Right lobe of liver (tissue), 6 donors: ENCODE results near the gene SNX9. TPM values are rescaled to one million over a fixed set of nuclear protein-coding genes. Genes with fewer than 3 reads are reported as not detected.
"Not testable (repeated sequence)": the region's sequence is repeated elsewhere in the genome, so short reads cannot be mapped to it uniquely, and the experiment has no call there.

Source experiments
- ATAC-seq, 4 donors: fragments of 200-7000 bp; cut with Tn5 transposase; one replicate each; pipeline ENCODE4 v1.9.1; 2020; ENCODE audit warnings: mild to moderate bottlenecking in 4 of 4, moderate library complexity in 4 of 4
- DNase-seq, 3 donors: peaks; one replicate each; pipeline ENCODE4 v3.0.0-alpha.2; 2020
- H3K27ac ChIP-seq, 3 donors: fragments of 200-600 bp; one replicate each; pipeline ENCODE4 v1.8.0; 2022
- H3K27me3 ChIP-seq, 2 donors: fragments of 200-600 bp; one replicate each; pipeline ENCODE4 v1.8.0; 2022
- H3K36me3 ChIP-seq, 4 donors: fragments of 200-600 bp; sonication (generic) in 1 of 4; one replicate each; pipeline versions ENCODE4 v1.5.1 to v1.8.0; 2017 to 2022; ENCODE audit warnings: control low read depth in 1 of 4
- H3K4me1 ChIP-seq, 4 donors: fragments of 200-600 bp; sonication (generic) in 1 of 4; one replicate each; pipeline versions ENCODE4 v1.5.1 to v1.8.0; 2017 to 2022; ENCODE audit warnings: control low read depth in 1 of 4
- H3K4me3 ChIP-seq, 3 donors: fragments of 200-600 bp; one replicate each; pipeline ENCODE4 v1.8.0; 2022
- H3K9me3 ChIP-seq, 4 donors: fragments of 200-600 bp; sonication (generic) in 1 of 4; one replicate each; pipeline versions ENCODE4 v1.5.1 to v1.8.0; 2017 to 2022; ENCODE audit warnings: control low read depth in 1 of 4
- CTCF ChIP-seq, 4 donors: fragments of 200-600 bp in 3 of 4; fragments of 450-650 bp in 1 of 4; IDR thresholded peaks; one replicate each; pipeline versions ENCODE4 v1.5.1 to v1.8.0; 2016 to 2022; ENCODE audit warnings: antibody characterized with exemption in 4 of 4, mild to moderate bottlenecking in 2 of 4
- POLR2A ChIP-seq: fragments of 450-650 bp; IDR thresholded peaks from one replicate; pipeline ENCODE4 v1.6.1; 2017; ENCODE audit warnings: antibody characterized with exemption, mild to moderate bottlenecking
- WGBS: methylation state at CpG from one replicate; pipeline ENCODE4 v1.1.6; 2018; ENCODE audit warnings: low coverage, low lambda C conversion rate; ENCODE audit not compliant: insufficient coverage; ENCODE audit errors: missing lambda C conversion rate; 5-methylcytosine and 5-hydroxymethylcytosine counted together
- intact Hi-C, 2 donors: fragments of 100-400 bp; cut with DNase I; formaldehyde crosslinking; loops; one replicate each; pipeline versions ENCODE4 v1.11.2 to v1.14.1; 2022
- total RNA-seq, 6 experiments: library from RNA; depleted of rRNA in 2 of 6; stranded (reverse); fragments of >200 nt in 2 of 6; fragmentation: NEBNext Ultra II Directional in 3 of 6; extraction: Animal tissue kit (Norgen Biotek cat#: 25700) in 3 of 6; gene quantifications; one replicate each; pipeline versions ENCODE4 v1.1.0 to v1.2.4, GENCODE V29; 2016 to 2023
- donor health status: DM: no; HTN: yes; CAD: no.
- donor health status: DM: no; HTN: no; CAD: no.
- donor health status: DM: no; HTN: no; CAD: no.
- donor health status: DM: no; HTN: yes; CAD: no.
- donor health status: DM: no; HTN: yes; CAD: no.

SNX9 gene
- total RNA-seq, 6 experiments from 2014 or later, result 24.6 to 38.0 (median 29.3) TPM

- Histone ChIP-seq H3K36me3 (no peaks in the 10 kb centered on the region), H3K9me3 (no peaks in the 10 kb centered on the region), H3K27me3 (no peaks in the 10 kb centered on the region), H3K27ac (no peak overlapping the region), H3K4me3 (no peak overlapping the region), H3K4me1 (no peaks in the 10 kb centered on the region)
- intact Hi-C loops, result no loop called here
- TF ChIP-seq POLR2A, result no peak
- no peak for TF ChIP-seq CTCF (IDR thresholded peaks at IDR 0.05)
- ATAC-seq (no peak), DNase-seq (no peak)
- 82% methylated on average over 2 of the region's 2 CpGs for WGBS
These were observed 30.2 kb downstream of the SNX9 start for GRCh38 chr6:157853018-157853805.

GRCh38 chr6:157853902-157854502 lies 31.0 kb downstream of the SNX9 start:
- Histone ChIP-seq H3K4me3 (no peak overlapping the region), H3K4me1 (no peaks in the 10 kb centered on the region), H3K9me3 (no peaks in the 10 kb centered on the region), H3K27ac (no peak overlapping the region), H3K36me3 (no peaks in the 10 kb centered on the region), H3K27me3 (no peaks in the 10 kb centered on the region)
- DNase-seq (no peak), ATAC-seq (no peak)
- 87% methylated on average over 1 of the region's 1 CpG for WGBS
- intact Hi-C loops, result no loop called here
- no peak for TF ChIP-seq CTCF (IDR thresholded peaks at IDR 0.05)
- no peak for TF ChIP-seq POLR2A

GRCh38 chr6:157855325-157855724 lies 32.3 kb downstream of the SNX9 start:
- Histone ChIP-seq H3K4me1 (peaks cover 0 to 12% (median 6%) of the 10 kb centered on the region in 4 donors), H3K27ac (no peak overlapping the region), H3K9me3 (no peaks in the 10 kb centered on the region), H3K27me3 (no peaks in the 10 kb centered on the region), H3K4me3 (no peak overlapping the region), H3K36me3 (no peaks in the 10 kb centered on the region)
- DNase-seq (no peak), ATAC-seq (no peak)
- intact Hi-C loops, result no loop called here
- 90% methylated on average over 5 of the region's 5 CpGs for WGBS
- TF ChIP-seq CTCF (IDR thresholded peaks at IDR 0.05) (no peak), POLR2A (no peak)

GRCh38 chr6:157855804-157856203 lies 32.8 kb downstream of the SNX9 start:
- peaks cover 0 to 17% (median 8%) of the 10 kb centered on the region in 4 donors for H3K4me1 ChIP-seq
- H3K36me3 ChIP-seq, H3K9me3 ChIP-seq, intact Hi-C loops, DNase-seq, H3K27me3 ChIP-seq, H3K27ac ChIP-seq, H3K4me3 ChIP-seq: not testable (repeated sequence)
- 41% methylated on average over 10 of the region's 10 CpGs for WGBS
- peak in 3 of 4 donors; percentile 17 to 76 (median 39) for ATAC-seq

GRCh38 chr6:157858664-157859063 lies 35.6 kb downstream of the SNX9 start:
- ATAC-seq, intact Hi-C loops, H3K27ac ChIP-seq, H3K9me3 ChIP-seq, DNase-seq, H3K36me3 ChIP-seq, H3K27me3 ChIP-seq, H3K4me3 ChIP-seq: not testable (repeated sequence)
- peaks cover 0 to 24% (median 10%) of the 10 kb centered on the region in 4 donors for H3K4me1 ChIP-seq
- WGBS, result no CpG with 5 or more reads among the region's 1 CpG
